GM12878 (cell line): ENCODE results near the gene PDE3B. TPM values are rescaled to one million over a fixed set of nuclear protein-coding genes. Genes with fewer than 3 reads are reported as not detected.

ENCODE experiments used
- ATF7 ChIP-seq: fragments of 450-650 bp; IDR thresholded peaks from 2 replicates; pipeline ENCODE4 v1.6.1; 2016; ENCODE audit warnings: low read depth, mild to moderate bottlenecking
- BCLAF1 ChIP-seq: fragments of 450-650 bp; IDR thresholded peaks from 2 replicates; pipeline ENCODE4 v1.6.1; 2017; ENCODE audit warnings: antibody characterized with exemption, mild to moderate bottlenecking, moderate library complexity
- CEBPB ChIP-seq, 2 experiments: fragments of 150-350 bp in 1 of 2; IDR thresholded peaks; 2 replicates each; pipeline ENCODE4 v1.6.1; 2012 to 2014; ENCODE audit warnings: low read depth in 2 of 2, low read length in 2 of 2, borderline replicate concordance in 1 of 2, inconsistent platforms in 1 of 2
- E4F1 ChIP-seq: fragments of 450-650 bp; IDR thresholded peaks from 2 replicates; pipeline ENCODE4 v1.6.1; 2018; ENCODE audit warnings: borderline replicate concordance, mild to moderate bottlenecking; ENCODE audit not compliant: partially characterized antibody
- KLF5 ChIP-seq: fragments of 450-650 bp; IDR thresholded peaks from 2 replicates; pipeline ENCODE4 v1.6.1; 2014; ENCODE audit warnings: mild to moderate bottlenecking; ENCODE audit not compliant: partially characterized antibody
- MAX ChIP-seq: IDR thresholded peaks from 2 replicates; pipeline ENCODE4 v1.6.1; 2012; ENCODE audit warnings: low read depth, low read length, improper control_type of control experiment
- MXI1 ChIP-seq: fragments of 150-350 bp; IDR thresholded peaks from 2 replicates; pipeline ENCODE4 v1.6.1; 2011; ENCODE audit warnings: low read depth, mild to moderate bottlenecking, inconsistent platforms, low read length, improper control_type of control experiment
- NFIC ChIP-seq: IDR thresholded peaks from 2 replicates; pipeline ENCODE4 v1.6.1; 2012; ENCODE audit warnings: low read depth, mild to moderate bottlenecking, inconsistent platforms, low read length, moderate library complexity
- NFYA ChIP-seq: IDR thresholded peaks from 2 replicates; pipeline ENCODE4 v1.6.1; 2011; ENCODE audit warnings: low read depth, mild to moderate bottlenecking, low read length, improper control_type of control experiment, borderline replicate concordance
- PAX5 ChIP-seq: IDR thresholded peaks from 2 replicates; pipeline ENCODE4 v1.6.1; 2011; ENCODE audit warnings: low read depth, low read length, borderline replicate concordance
- PML ChIP-seq: IDR thresholded peaks from 2 replicates; pipeline ENCODE4 v1.6.1; 2012; ENCODE audit warnings: low read length, inconsistent platforms
- POLR2AphosphoS2 ChIP-seq: IDR thresholded peaks from 2 replicates; pipeline ENCODE4 v1.6.1; 2011; ENCODE audit warnings: low read depth, mild to moderate bottlenecking, low read length, improper control_type of control experiment, moderate library complexity
- SMAD5 ChIP-seq: IDR thresholded peaks from 2 replicates; pipeline ENCODE4 v1.6.1; 2016; ENCODE audit warnings: antibody characterized with exemption, low read depth
- SREBF2 ChIP-seq: IDR thresholded peaks from 2 replicates; pipeline ENCODE4 v1.6.1; 2012; ENCODE audit warnings: mild to moderate bottlenecking, low read length
- STAT3 ChIP-seq: IDR thresholded peaks from 2 replicates; pipeline ENCODE4 v1.6.1; 2011; ENCODE audit warnings: low read depth, low read length, improper control_type of control experiment
- ZNF207 ChIP-seq: fragments of 450-650 bp; IDR thresholded peaks from 2 replicates; pipeline ENCODE4 v1.6.1; 2014; ENCODE audit warnings: antibody characterized with exemption, mild to moderate bottlenecking, borderline replicate concordance
- ZNF274 ChIP-seq: IDR thresholded peaks from one replicate; pipeline ENCODE4 v1.8.0; 2011; ENCODE audit not compliant: insufficient read length, insufficient read depth
- ZNF592 ChIP-seq: fragments of 450-650 bp; IDR thresholded peaks from 2 replicates; pipeline ENCODE4 v1.6.1; 2017; ENCODE audit warnings: mild to moderate bottlenecking, moderate library complexity
- polyA plus RNA-seq, 11 experiments: library from polyadenylated mRNA; depleted of rRNA in 4 of 11; unstranded in 6 of 11; stranded (reverse) in 5 of 11; fragments of >200 nt; fragmentation: Nextera tagmentation in 4 of 11; fragmentation: Illumina TruSeq in 1 of 11; extraction: Ambion mirVana in 4 of 11; extraction: Trizol in 1 of 11; gene quantifications; 1 replicate in 1 of 11; 2 replicates in 10 of 11; pipeline versions ENCODE4 v1.2.1 to v1.2.3, GENCODE V29; 2011 to 2016; ENCODE audit warnings: inconsistent platforms in 2 of 11, missing spikeins in 2 of 11, low read depth in 1 of 11
- total RNA-seq, 4 experiments: library from RNA; depleted of rRNA in 3 of 4; stranded (reverse); fragments of >200 nt in 3 of 4; fragmentation: Illumina TruSeq in 1 of 4; extraction: Trizol in 1 of 4; gene quantifications; 2 replicates each; pipeline versions ENCODE4 v1.2.1 to v1.2.3, GENCODE V29; 2013 to 2021

Gene PDE3B
- total and polyA plus RNA-seq, 10 of the 15 experiments (the other 5 are each of a cell fraction or from before 2014, with no cell fraction given) = 0.04 to 3.1 (median 1.9) TPM

- TF ChIP-seq BCLAF1 (no peak), NFYA (no peak), KLF5 (no peak), ZNF592 (no peak), ATF7 (no peak), PML (0 out of 2 replicates have a peak, but pooled peaks have one; percentile 56), NFIC (peak; percentile 27; the same call in 1 of the 2 replicates), MAX (peak; percentile 85), CEBPB (IDR thresholded peaks at IDR 0.05; ENCODE audit: borderline replicate concordance in 1 of 2, low read depth in 2 of 2, low read length in 2 of 2) (no peak), SMAD5 (no peak), E4F1 (no peak), ZNF274 (no peak), MXI1 (no peak), ZNF207 (no peak), SREBF2 (no peak), PAX5 (no peak), STAT3 (no peak), POLR2AphosphoS2 (no peak)
These were observed 247.8 kb downstream of the PDE3B start (continued) for GRCh38 chr11:14891143-14892035.
